OCI-LY3 (cell line): ENCODE data around the gene CERS6.

Source experiments
- H2AFZ ChIP-seq: fragments of 200-600, 300-600 bp; shearing (Covaris generic); 2 replicates; pipeline ENCODE4 v1.6.0; 2014; ENCODE audit warnings: antibody characterized with exemption, low read depth, low read length
- H3K27ac ChIP-seq: fragments of 200-600, 300-600 bp; sonication (generic); 2 replicates; pipeline ENCODE4 v1.5.1; 2014; ENCODE audit warnings: mild to moderate bottlenecking, low read length, moderate library complexity, mixed read lengths
- H3K27me3 ChIP-seq: fragments of 200-600, 300-600 bp; sonication (generic); 2 replicates; pipeline ENCODE4 v1.6.1; 2014; ENCODE audit warnings: low read depth, low read length, mixed read lengths
- H3K36me3 ChIP-seq: fragments of 200-600, 300-600 bp; sonication (generic); replicated peaks from 2 replicates; pipeline ENCODE3; 2014; ENCODE audit warnings: low read depth, low read length, mixed read lengths
- H3K4me1 ChIP-seq: fragments of 300-600, 200-600 bp; sonication (generic); 2 replicates; pipeline ENCODE4 v1.6.1; 2014; ENCODE audit warnings: low read length, mixed read lengths
- H3K4me2 ChIP-seq: fragments of 200-600, 300-600 bp; sonication (generic); 2 replicates; pipeline ENCODE4 v1.6.1; 2014; ENCODE audit warnings: low read length, mixed read lengths
- H3K4me3 ChIP-seq: fragments of 300-600, 200-600 bp; sonication (generic); 2 replicates; pipeline ENCODE4 v1.5.1; 2014; ENCODE audit warnings: antibody characterized with exemption, mild to moderate bottlenecking, low read length, moderate library complexity
- H3K79me2 ChIP-seq: fragments of 300-600, 200-600 bp; shearing (Covaris generic); 2 replicates; pipeline ENCODE4 v1.6.1; 2014; ENCODE audit warnings: mild to moderate bottlenecking, low read length, mixed read lengths
- H3K9ac ChIP-seq: fragments of 300-600, 200-600 bp; shearing (Covaris generic); 2 replicates; pipeline ENCODE4 v1.6.0; 2014; ENCODE audit warnings: mild to moderate bottlenecking, low read length, moderate library complexity
- H3K9me3 ChIP-seq: fragments of 200-600, 300-600 bp; shearing (Covaris generic); 2 replicates; pipeline ENCODE4 v1.6.1; 2014; ENCODE audit warnings: low read length, mixed read lengths; ENCODE audit not compliant: insufficient read depth
- H4K20me1 ChIP-seq: fragments of 200-600, 300-600 bp; sonication (generic); 2 replicates; pipeline ENCODE4 v1.6.1; 2016; ENCODE audit warnings: low read length, mixed read lengths; ENCODE audit not compliant: insufficient read depth
- EZH2phosphoT487 ChIP-seq: fragments of 200-600 bp; shearing (Covaris generic); IDR thresholded peaks from 2 replicates; pipeline ENCODE4 v1.6.1; 2018; ENCODE audit warnings: antibody characterized with exemption, mixed run types, low read depth
- TF ChIP-seq, protein P1 (sequence below): fragments of 200-600, 300-600 bp; sonication (generic); IDR thresholded peaks from 2 replicates; pipeline ENCODE4 v1.5.1; 2014; ENCODE audit warnings: antibody characterized with exemption, low read length, low read depth

Gene CERS6

DNA sequence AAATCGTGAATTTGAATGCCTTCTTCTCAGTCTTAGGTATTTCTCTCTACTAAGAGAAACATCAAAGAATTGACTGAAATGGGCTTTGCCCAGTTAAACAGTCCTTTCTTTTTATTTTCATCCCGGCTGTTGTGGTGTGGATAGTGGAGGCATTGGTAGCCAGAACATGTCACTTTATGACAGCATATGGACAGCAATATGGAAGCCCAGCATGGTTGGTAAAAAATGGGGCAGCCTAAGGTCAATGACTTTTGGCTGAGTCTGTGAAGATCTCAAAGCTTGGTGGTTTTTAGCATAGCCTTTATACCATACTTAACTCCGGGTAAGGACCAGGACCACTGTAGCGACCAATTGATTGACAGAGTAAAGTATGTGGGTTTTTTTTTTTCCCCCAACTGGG, 3.2 kb downstream of the CERS6 start:
- H3K4me2 ChIP-seq = no peak overlapping the region
- H3K27ac ChIP-seq = no peak overlapping the region
- TF ChIP-seq EZH2phosphoT487 = no peak
- TF ChIP-seq, protein P1, sequence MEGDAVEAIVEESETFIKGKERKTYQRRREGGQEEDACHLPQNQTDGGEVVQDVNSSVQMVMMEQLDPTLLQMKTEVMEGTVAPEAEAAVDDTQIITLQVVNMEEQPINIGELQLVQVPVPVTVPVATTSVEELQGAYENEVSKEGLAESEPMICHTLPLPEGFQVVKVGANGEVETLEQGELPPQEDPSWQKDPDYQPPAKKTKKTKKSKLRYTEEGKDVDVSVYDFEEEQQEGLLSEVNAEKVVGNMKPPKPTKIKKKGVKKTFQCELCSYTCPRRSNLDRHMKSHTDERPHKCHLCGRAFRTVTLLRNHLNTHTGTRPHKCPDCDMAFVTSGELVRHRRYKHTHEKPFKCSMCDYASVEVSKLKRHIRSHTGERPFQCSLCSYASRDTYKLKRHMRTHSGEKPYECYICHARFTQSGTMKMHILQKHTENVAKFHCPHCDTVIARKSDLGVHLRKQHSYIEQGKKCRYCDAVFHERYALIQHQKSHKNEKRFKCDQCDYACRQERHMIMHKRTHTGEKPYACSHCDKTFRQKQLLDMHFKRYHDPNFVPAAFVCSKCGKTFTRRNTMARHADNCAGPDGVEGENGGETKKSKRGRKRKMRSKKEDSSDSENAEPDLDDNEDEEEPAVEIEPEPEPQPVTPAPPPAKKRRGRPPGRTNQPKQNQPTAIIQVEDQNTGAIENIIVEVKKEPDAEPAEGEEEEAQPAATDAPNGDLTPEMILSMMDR = no peak
- H3K36me3 ChIP-seq = no peaks in the 10 kb centered on the region
- peaks cover 28% of the 10 kb centered on the region for H3K4me1 ChIP-seq
- no peaks in the 10 kb centered on the region for H3K9me3 ChIP-seq
- peaks cover 20% of the 10 kb centered on the region for H4K20me1 ChIP-seq
- H3K9ac ChIP-seq = no peak overlapping the region
- no peak overlapping the region for H2AFZ ChIP-seq
- peaks cover 58% of the 10 kb centered on the region for H3K79me2 ChIP-seq
- no peak overlapping the region for H3K4me3 ChIP-seq
- no peaks in the 10 kb centered on the region for H3K27me3 ChIP-seq

GRCh38 chr2:168460571-168460970, 4.5 kb downstream of the CERS6 start:
- Histone ChIP-seq H3K27ac (no peak overlapping the region), H3K9ac (no peak overlapping the region), H3K4me2 (no peak overlapping the region), H2AFZ (no peak overlapping the region), H3K36me3 (no peaks in the 10 kb centered on the region), H3K9me3 (no peaks in the 10 kb centered on the region), H4K20me1 (peaks cover 24% of the 10 kb centered on the region), H3K79me2 (peaks cover 63% of the 10 kb centered on the region), H3K4me3 (no peak overlapping the region), H3K27me3 (no peaks in the 10 kb centered on the region), H3K4me1 (peaks cover 21% of the 10 kb centered on the region)
- TF ChIP-seq, protein P1 = no peak
- no peak for TF ChIP-seq EZH2phosphoT487

- Histone ChIP-seq H3K9ac (no peak overlapping the region), H3K4me3 (no peak overlapping the region), H3K27ac (no peak overlapping the region), H3K79me2 (peaks cover 63% of the 10 kb centered on the region), H2AFZ (no peak overlapping the region), H3K4me2 (no peak overlapping the region), H3K9me3 (no peaks in the 10 kb centered on the region), H4K20me1 (peaks cover 27% of the 10 kb centered on the region), H3K4me1 (peaks cover 23% of the 10 kb centered on the region), H3K36me3 (no peaks in the 10 kb centered on the region), H3K27me3 (no peaks in the 10 kb centered on the region)
- no peak for TF ChIP-seq EZH2phosphoT487
- TF ChIP-seq, protein P1 = no peak
These were observed 5.3 kb downstream of the CERS6 start for GRCh38 chr2:168461178-168461941.

- Histone ChIP-seq H3K4me2 (no peak overlapping the region), H3K4me1 (peaks cover 29% of the 10 kb centered on the region), H3K9me3 (no peaks in the 10 kb centered on the region), H3K27me3 (no peaks in the 10 kb centered on the region), H3K36me3 (no peaks in the 10 kb centered on the region), H3K27ac (no peak overlapping the region), H3K79me2 (peaks cover 62% of the 10 kb centered on the region), H4K20me1 (peaks cover 33% of the 10 kb centered on the region), H3K9ac (no peak overlapping the region), H2AFZ (no peak overlapping the region), H3K4me3 (no peak overlapping the region)
- TF ChIP-seq, protein P1 = no peak
- TF ChIP-seq EZH2phosphoT487 = no peak
These were observed 5.9 kb downstream of the CERS6 start for GRCh38 chr2:168461942-168462331.
